ENCODE results near the gene TRAFD1. TPM values are rescaled to one million over a fixed set of nuclear protein-coding genes. Genes with fewer than 3 reads are reported as not detected.

The TRAFD1 gene
- total RNA-seq, 2 experiments from 2014 or later = 52.1 to 56.8 TPM

- CTCF ChIA-PET = interaction anchor here (2.3 kb wide), 1 partner anchor 196 kb away, joined by 9 read pairs; no protein-coding TSS in a partner anchor
- DNase-seq (no peak), ATAC-seq (no peak)
- Mint-ChIP-seq H3K27ac (no peak overlapping the region), H3K36me3 (peaks cover 9% of the 10 kb centered on the region), H3K4me3 (no peak overlapping the region), H3K9me3 (ENCODE audit: low read depth) (no peaks in the 10 kb centered on the region), H3K27me3 (no peaks in the 10 kb centered on the region), H3K4me1 (no peaks in the 10 kb centered on the region)
Measured at GRCh38 chr12:112192475-112192874, 67.1 kb downstream of the TRAFD1 start.

GRCh38 chr12:112194601-112195247 lies 69.4 kb downstream of the TRAFD1 start:
- CTCF ChIA-PET = interaction anchor here (9.1 kb wide), 1 partner anchor 193 kb away, joined by 102 read pairs; no protein-coding TSS in a partner anchor
- Mint-ChIP-seq H3K27ac (no peak overlapping the region), H3K27me3 (no peaks in the 10 kb centered on the region), H3K4me1 (no peaks in the 10 kb centered on the region), H3K4me3 (no peak overlapping the region), H3K9me3 (ENCODE audit: low read depth) (no peaks in the 10 kb centered on the region), H3K36me3 (peaks cover 12% of the 10 kb centered on the region)
- DNase-seq (no peak), ATAC-seq (no peak)

- CTCF ChIA-PET = interaction anchor here (2.1 to 9.1 kb wide), 3 partner anchors 11 to 192 kb away, joined by 4 to 102 read pairs (median 17); no protein-coding TSS in a partner anchor
- no peak for DNase-seq
- H3K4me3 Mint-ChIP-seq = no peak overlapping the region
- H3K4me1 Mint-ChIP-seq = no peaks in the 10 kb centered on the region
- no peaks in the 10 kb centered on the region for H3K9me3 Mint-ChIP-seq (ENCODE audit: low read depth)
- no peak overlapping the region for H3K27ac Mint-ChIP-seq
- no peaks in the 10 kb centered on the region for H3K27me3 Mint-ChIP-seq
- peaks cover 12% of the 10 kb centered on the region for H3K36me3 Mint-ChIP-seq
- ATAC-seq = no peak
Measured at GRCh38 chr12:112196196-112196875, 71.0 kb downstream of the TRAFD1 start.

- peak; percentile 73 for DNase-seq
- Mint-ChIP-seq H3K27ac (no peak overlapping the region), H3K27me3 (no peaks in the 10 kb centered on the region), H3K9me3 (ENCODE audit: low read depth) (no peaks in the 10 kb centered on the region), H3K4me1 (no peaks in the 10 kb centered on the region), H3K36me3 (peaks cover 9% of the 10 kb centered on the region), H3K4me3 (no peak overlapping the region)
- peak; percentile 93 for ATAC-seq
- CTCF ChIA-PET = interaction anchor here (0.8 to 9.1 kb wide), 19 partner anchors 9 to 253 kb away, joined by 3 to 102 read pairs (median 4); no protein-coding TSS in a partner anchor
Measured at GRCh38 chr12:112198120-112198733, 72.9 kb downstream of the TRAFD1 start.

- no peak for ATAC-seq
- H3K27ac Mint-ChIP-seq = no peak overlapping the region
- CTCF ChIA-PET = interaction anchor here (0.9 to 9.1 kb wide), 10 partner anchors 9 to 215 kb away, joined by 3 to 102 read pairs (median 6); no protein-coding TSS in a partner anchor
- no peaks in the 10 kb centered on the region for H3K9me3 Mint-ChIP-seq (ENCODE audit: low read depth)
- no peaks in the 10 kb centered on the region for H3K27me3 Mint-ChIP-seq
- peaks cover 10% of the 10 kb centered on the region for H3K36me3 Mint-ChIP-seq
- no peak for DNase-seq
- no peaks in the 10 kb centered on the region for H3K4me1 Mint-ChIP-seq
- no peak overlapping the region for H3K4me3 Mint-ChIP-seq
Measured at GRCh38 chr12:112199136-112199535, 73.8 kb downstream of the TRAFD1 start.

Small RNA genes within 50 kb of the gene (microRNA-seq; reads per million reads assigned to microRNA genes)
- gene MIR6861 = not detected

Other genes starting within 250 kb of the TRAFD1 start
- gene TMEM116, start 112.4 kb upstream of the TRAFD1 start, total RNA-seq = 10 to 100 TPM; 14.6 to 22.2 TPM
- gene ERP29, start 112.1 kb upstream of the TRAFD1 start, total RNA-seq = 100 to 1,000 TPM; 119 to 150 TPM
- gene NAA25, start 16.8 kb upstream of the TRAFD1 start, total RNA-seq = 10 to 100 TPM; 30.2 to 32.1 TPM